HG03064 (cell line): ENCODE measurements around the gene NRL.

ENCODE experiments used
- ATAC-seq: cut with Tn5 transposase; IDR thresholded peaks from one replicate; pipeline ENCODE4 v1.9.1; 2021; ENCODE audit warnings: low read depth; ENCODE audit not compliant: unreplicated experiment

The NRL gene

GRCh38 chr14:24083462-24083861 lies 31.3 kb downstream of the NRL start:
- no peak for ATAC-seq

GRCh38 chr14:24082411-24083080 lies 32.2 kb downstream of the NRL start:
- ATAC-seq, result no peak

- ATAC-seq, result no peak
These were observed 33.0 kb downstream of the NRL start for GRCh38 chr14:24081739-24082211.

- peak; percentile 93 for ATAC-seq
These were observed 33.6 kb downstream of the NRL start for GRCh38 chr14:24080888-24081738.

GRCh38 chr14:24080142-24080530 lies 34.6 kb downstream of the NRL start:
- no peak for ATAC-seq

GRCh38 chr14:24079491-24080141 lies 35.1 kb downstream of the NRL start:
- ATAC-seq, result no peak

- ATAC-seq, result no peak
These were observed 36.6 kb downstream of the NRL start for GRCh38 chr14:24078146-24078545.

- no peak for ATAC-seq
These were observed 37.7 kb downstream of the NRL start for GRCh38 chr14:24077086-24077485.

GRCh38 chr14:24076302-24076601 lies 38.5 kb downstream of the NRL start:
- ATAC-seq, result no peak

GRCh38 chr14:24075485-24076301 lies 39.1 kb downstream of the NRL start:
- ATAC-seq, result no peak

GRCh38 chr14:24074625-24075484 lies 39.9 kb downstream of the NRL start:
- ATAC-seq, result no peak

GRCh38 chr14:24072881-24073877 lies 41.6 kb downstream of the NRL start:
- no peak for ATAC-seq

- ATAC-seq, result no peak
These were observed 42.3 kb downstream of the NRL start for GRCh38 chr14:24072436-24072835.

GRCh38 chr14:24071836-24072430 lies 42.8 kb downstream of the NRL start:
- ATAC-seq, result no peak

- no peak for ATAC-seq
These were observed 43.5 kb downstream of the NRL start, which contains the start of gene CPNE6 for GRCh38 chr14:24071144-24071697. Gene CPNE6 (plus strand): TSS chr14:24071562. CDS start chr14:24072937, 1,375 bp downstream.

GRCh38 chr14:24070285-24071143 lies 44.2 kb downstream of the NRL start:
- no peak for ATAC-seq

GRCh38 chr14:24069411-24069735 lies 45.4 kb downstream of the NRL start:
- no peak for ATAC-seq
